ENCODE measurements around the gene PER1.

The PER1 gene

DNA sequence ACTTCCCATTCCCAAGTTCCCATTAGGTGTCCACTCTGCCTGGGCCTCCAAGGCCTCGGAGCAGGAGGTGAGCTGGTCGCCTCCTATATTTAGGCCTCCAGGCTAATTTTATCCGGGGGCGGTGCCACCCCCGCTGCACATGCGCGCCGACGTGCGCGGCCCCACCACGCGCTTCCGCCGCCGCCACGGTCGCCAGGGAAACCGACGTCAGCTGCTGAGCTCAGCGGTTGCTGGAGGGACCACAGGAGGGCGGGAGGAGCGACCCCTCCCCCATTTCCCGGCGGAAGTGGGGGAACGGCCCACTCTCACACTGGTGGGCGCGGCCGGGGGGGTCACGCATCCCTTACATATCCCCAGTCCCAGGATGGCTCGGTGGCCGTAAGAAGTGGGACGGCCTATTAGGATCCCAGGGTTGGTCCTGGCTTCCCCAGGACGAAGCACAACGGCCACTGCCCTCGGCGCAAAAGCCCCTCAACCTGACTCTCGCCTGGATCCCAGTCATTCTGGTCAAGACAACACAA is 1.0 kb downstream of the PER1 start:
- no peak for DNase-seq

DNA sequence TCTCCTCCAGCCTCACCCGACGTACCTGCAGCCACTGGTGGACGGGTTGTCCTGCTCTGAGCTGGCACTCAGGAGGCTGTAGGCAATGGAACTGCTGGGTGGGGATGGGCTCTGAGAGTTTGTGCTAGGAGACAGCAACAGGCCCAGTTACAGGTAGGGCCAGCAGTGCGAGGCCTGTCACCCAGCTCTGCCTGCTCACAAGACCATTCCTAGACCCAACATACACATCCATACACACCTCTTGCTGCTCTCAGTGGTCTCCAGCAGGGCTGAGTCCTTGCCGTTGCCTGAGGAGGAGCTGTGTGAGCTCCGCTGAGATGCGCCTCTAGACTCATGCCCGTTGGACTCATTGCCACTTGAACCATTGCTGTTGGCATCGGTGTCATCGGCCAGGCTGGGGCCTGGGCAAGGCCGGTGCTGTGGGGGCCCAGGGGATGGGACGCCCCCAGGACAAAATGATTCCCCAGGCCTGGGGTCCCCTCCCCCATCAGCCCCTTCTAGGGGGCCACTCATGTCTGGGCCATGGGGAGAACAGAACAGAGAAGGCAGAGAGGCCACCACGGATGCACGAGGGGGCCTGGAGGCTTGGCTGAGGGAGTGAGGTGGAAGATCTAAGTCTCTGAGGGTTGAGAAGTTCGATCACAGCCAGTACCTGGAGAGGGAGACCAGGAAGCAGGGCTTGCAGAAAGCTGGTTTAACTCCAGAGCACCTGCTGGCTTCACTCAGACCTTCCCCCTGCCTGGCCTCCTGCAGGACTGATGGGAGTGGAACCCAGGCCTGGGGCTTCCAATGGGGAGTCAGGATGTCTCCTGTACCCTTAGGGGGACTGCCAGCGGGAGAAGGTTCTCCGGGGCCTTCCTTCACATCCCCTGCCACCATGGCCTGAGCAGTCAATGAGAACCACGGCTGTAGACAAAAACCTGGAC is 1.7 kb downstream of the PER1 start:
- no peak for DNase-seq

DNA sequence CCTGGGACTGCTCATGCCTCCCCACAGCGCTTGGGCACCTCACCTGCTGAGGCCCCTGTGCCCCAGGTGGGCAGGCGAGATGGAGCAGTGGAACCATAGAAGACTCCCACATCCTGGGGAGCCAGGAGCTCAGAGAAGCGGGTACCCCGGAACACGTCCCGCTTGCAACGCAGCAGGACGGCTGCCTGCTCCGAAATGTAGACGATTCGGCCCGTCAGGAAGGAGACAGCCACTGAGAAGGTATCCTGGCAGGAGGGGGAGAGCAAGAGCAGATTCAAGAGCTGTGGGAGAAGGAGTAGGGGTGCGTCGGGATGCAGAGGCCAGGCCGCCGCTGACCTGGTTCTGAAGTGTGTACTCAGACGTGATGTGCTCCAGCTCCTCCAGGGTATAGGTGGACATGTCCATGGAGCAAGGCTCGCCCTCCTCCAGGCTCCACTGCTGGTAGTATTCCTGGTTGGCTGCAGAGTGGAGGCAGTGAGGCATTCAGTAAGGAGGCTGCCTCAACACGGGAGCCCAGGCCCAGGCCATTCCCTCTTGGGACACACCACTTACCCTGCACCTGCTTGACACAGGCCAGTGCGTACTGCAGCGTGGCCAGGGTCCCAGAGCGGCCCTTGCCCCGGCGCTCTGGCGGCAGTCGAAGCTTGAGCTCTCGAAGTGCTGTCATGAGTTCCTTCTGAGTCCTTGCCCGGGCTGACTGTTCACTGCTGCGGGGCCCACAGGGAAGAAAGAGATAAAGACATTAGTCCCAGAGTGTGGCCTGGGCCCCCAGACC is 2.6 kb downstream of the PER1 start:
- DNase-seq: no peak

DNA sequence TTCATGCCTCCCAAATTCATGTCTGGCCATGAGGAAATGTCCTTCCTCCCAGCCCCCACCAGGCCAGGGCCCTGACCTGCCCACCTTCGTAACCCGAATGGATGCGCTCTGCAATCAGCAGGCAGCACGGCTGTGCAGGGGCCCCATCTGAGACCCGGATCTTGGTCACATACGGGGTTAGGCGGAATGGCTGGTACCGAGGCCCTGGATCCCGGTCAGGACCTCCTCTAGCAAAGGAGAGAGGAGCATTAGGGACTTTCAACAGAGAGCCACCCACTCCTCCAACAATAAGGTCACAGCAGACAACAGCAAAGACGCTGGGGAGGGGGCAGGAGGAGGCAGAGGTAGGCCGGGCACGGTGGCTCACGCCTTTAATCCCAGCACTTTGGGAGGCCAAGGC is 3.6 kb downstream of the PER1 start:
- no peak for DNase-seq

DNA sequence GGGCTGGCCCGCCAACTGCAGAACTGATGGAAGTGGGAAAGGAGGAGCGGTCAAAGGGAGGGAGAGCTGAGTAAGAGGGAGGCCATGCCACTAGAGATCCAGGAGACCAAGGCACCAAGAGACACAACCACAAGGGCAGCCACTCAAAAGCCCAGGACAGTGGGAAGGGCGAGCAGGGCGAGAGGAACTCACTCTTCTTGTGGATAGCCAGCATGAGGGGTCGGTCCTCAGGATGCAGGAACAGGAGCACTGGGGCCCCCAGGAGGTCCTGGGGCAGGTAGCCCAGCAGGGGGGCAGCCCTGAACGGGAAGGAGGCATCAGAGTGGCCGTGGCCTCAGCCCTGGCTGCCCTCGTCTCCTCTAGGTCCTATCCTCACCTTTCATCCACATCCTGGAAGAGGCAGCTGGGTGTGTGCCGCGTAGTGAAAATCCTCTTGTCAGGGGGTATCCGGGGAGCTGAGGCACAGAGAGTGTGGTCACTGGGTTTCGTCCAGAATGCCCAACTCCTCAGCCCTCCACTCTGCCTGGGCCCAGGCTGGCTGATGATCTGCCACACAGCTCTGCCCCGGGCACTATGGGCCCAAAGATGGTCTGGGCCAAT is 4.3 kb downstream of the PER1 start:
- DNase-seq: no peak

DNA sequence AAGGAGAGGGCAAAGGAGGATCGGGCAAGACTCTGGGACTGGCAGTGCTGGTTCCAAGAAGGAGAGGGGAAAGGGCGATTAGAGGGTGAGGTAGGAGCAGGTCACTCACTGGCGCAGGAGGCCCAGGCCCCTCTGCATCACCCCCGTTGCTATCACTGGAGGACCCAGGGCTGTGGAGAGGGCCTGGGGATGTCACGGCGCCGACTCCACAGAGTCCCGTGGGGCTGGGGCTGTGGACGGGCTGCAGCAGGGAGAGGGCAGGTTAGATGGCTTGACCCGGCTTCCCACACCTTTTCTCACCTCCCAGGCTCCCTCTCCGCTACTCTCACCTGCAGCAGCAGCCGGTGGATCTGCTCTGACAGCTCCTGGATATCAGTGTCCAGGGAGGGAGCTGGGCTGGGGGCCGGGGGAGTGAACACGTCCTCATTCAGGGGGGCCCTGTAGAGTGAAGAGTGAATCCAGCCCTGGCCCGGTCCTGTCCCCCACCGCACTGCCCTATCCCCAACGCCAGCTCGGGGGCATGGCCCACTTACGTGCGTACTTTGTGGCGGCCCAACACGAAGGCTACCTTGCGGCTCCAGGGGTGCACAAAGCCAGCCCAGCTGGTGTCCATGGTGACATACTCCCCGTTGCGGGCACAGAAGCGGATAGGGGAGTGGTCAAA is 4.9 kb downstream of the PER1 start:
- DNase-seq: no peak

DNA sequence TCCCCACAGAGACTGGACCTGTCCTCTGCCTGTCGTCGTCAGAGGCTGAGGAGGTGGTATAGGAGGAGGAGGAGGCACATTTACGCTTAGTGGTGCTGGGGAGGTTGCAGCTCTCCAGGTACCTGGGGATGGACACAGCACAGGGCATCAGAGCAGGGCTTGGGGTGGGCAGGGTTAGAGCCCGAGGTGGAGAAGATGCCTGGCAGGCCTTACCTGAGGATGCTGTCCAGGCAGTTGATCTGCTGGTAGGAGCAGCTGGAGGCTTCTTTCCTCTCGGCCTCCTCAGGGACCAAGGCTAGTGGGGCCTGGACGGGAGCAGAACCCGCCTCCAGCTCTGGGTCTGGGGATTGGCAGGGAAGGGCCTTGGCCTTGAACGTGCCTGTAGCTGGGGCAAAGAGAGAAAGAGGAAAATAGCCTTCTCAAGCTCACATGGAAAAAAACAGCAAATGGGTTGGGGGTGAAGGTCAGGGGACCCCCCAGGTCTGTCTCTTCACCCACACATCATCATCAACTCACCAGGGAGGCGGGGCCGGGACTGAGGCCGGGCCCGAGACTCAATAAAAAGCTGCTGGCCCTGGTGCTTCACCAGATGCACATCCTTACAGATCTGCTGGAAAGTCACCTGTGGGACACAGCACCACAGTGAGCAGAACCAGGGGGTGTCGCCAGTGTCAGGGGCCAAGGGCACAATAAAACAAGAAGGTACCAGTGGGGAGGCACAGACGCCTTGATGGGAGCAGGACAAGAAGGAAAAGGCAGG is 5.6 kb downstream of the PER1 start:
- DNase-seq: no peak

DNA sequence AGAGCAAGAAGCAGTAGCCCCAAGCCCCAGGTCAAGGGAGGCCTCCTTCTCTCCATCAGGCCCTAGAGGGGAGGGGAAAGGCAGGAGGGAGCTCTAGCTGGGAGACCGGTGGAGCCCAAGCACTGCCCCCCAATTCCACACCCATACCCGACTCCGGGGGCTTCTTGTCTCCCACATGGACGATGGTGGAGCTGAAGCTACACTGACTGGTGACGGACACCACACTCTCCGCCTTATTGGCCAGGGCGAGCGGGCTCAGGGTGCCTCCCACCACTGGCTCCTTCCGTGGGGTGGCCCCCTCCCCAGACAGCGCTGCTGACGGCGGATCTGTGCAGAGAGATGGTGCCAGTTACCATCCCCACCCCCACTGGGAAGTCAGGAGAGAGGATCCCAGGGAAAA is 6.4 kb downstream of the PER1 start:
- DNase-seq: no peak

DNA sequence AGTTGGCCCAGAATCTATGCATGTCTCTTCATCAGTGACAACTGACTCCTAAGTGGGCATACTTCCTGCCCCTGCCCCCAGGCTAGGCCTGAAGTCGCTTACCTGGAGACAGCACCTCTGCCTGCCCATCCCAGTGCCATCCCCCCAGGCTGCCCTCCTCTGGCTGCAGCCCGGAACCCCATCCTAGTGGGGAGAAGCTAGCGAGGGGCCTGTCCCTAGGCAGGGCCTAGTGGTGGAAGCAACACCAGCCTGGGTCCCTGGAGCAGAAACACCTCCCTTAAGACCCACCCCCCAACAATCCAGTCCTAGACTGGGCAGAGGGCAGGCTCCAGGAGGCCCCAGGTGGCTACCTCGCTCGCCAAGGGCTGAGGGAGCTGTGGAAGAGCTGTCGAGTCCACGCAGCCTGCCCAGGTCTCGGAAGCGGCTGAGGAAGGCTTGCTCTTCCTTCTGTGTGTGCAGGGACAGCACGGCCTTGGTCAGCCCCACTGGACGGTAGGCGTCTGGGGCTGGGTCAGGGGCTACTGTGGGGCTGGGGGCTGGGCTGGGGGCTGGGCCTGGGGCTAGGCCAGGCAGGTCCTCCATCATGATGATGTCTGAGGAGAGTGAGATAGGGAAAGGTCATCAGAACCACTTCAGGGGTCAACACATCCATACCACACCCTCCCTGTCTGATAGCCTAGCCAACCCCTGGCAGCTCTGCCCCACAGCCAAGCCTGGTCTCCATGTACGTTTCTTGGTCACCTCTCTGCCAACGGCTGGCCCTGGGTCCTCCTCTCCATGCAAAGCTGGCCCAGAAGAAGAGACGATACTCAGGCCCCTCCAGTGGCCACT is 7.6 kb downstream of the PER1 start:
- DNase-seq: no peak

DNA sequence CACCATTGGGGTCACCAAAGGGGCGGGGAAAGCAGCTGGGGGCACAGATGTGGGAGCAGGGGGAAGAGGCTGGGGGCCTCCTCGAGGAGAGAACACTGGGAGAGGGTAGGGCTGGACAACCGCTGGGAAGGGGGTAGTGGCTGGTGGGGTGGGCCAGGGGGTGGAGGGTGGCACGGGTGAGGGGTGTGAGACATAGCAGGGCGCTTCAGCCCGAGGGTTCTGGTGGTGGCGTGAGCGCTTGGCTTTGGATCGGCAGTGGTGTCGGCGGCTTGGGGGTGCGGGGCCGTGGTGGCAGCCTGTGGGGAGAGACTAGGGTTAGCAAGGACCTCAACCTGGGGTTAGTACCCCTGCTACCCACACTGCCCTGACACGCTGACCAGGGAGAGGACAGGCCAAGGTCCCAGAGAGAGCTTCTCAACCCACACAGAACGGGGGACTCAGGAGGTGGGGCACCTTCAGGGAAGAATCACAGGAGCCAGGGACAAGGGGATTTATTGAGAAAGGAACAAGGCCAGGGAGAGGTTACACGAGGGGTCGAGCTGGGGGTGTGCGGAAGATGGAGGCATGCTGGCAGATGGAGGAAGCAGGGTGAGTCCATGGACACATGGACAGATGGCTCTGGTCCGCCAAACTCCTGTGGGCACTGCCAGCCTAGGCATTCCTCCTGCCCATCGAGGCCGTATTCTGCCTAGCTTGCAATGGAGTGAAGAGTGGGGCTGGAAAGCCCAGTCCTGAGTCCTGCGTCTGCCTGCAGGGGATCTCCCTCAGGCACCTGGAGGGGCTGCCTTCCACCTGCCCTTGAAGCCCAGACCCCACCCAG is 8.4 kb downstream of the PER1 start:
- DNase-seq: no peak

DNA sequence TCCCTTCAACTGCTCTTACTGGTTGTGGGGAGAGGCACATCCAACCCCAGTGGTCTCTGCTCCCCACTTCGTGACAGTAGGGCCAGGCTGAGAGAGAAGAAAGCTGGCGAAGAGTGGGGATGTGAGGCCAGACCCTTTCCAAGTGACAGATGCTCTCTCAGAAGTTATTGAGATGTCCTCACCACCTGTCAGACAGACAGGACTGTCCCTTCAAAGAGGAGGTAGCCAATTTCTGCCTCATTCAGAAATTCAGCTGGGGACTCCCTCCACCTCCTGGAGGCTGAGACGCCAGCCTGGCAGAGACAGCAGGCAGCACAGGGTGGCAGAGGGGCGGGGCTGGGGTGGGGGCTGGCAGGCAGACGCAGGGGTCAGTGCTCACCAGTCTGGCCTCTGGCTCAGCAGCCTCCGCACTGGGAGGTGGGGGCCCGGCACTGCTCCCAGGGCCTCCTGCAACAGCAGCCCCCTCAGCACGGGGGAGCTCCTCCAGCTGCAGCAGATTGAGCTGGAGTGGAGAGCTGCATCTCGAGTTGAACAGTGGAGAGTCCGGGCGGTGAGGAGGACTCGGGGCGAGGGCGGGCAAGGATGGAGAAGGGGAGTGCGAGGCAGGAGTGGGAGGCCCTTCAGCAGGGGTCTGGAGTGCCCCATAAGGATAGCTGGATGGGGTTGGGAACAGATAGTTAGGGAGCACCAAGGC is 9.2 kb downstream of the PER1 start:
- DNase-seq: no peak

DNA sequence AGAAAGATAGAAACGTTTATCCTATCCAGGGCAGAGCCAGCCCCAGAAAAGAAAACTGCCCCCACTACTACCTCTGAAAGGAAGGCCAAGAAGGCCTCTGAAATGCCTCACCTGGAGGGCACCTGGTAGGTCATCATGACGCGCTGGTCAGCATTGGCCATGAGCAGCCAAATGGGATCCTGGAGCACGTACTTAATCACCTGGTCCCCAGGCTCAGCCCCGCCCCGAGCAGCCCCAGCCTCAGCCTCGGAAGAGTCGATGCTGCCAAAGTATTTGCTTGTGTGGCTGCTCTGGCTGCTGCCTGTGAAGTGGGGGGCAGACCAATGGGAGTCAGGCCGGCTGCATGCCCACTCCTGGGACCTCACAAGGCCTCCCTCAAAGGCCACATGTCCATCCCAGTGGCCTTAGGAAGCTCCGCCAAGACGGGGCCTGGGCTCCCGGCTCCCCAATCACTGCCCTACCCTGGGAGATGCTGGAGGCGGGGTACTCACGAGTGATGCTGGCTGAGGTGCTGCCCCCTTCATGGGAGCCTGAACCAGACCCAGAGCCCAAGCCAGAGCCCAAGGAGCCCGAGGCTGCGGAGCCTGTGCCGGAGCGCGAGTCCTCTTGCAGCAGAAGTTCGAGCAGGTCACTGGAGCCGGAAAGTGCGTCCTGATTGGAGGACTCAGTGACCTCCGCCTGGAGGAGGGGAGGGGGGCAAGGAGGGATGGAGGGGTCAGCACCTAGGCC is 9.9 kb downstream of the PER1 start:
- no peak for DNase-seq

DNA sequence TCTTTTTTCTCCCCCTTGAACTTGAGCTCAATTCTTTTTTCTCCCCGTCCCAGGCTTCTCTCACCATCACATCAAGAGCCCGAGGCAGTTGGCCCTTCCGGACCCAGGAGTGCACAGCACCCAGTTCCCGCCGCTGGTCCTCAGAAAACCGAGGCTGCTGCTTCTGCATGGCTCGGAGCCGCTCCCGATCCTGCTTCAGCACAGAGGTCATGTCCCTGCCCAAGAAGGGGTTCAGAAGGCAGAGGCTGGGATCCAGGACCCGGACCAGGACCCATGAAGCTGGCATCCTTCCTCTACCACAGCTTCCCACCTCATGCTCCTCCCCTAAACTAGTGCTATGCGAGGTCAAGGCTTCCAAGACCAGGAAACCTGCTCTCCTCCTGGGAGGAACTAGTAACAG is 10.5 kb downstream of the PER1 start:
- DNase-seq: no peak

DNA sequence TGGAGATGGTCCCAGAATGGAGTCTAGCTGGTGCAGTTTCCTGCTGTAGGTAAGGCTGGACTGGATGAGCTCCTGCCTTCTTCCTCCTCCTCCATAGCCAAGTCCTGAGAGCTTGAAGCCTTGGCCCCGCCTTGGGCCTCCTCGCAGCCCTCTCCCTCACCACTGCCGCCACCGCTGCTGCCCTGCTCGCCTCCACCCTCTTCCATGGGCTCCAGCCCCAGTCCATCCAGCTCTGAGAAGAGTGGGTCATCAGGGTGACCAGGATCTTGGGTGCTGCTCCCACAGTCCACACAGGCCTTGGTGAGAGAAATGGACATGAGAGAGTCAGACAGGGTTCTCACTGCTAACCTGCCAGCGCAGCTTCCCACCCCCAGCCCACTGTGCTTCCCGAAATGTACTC is 11.2 kb downstream of the PER1 start:
- no peak for DNase-seq

DNA sequence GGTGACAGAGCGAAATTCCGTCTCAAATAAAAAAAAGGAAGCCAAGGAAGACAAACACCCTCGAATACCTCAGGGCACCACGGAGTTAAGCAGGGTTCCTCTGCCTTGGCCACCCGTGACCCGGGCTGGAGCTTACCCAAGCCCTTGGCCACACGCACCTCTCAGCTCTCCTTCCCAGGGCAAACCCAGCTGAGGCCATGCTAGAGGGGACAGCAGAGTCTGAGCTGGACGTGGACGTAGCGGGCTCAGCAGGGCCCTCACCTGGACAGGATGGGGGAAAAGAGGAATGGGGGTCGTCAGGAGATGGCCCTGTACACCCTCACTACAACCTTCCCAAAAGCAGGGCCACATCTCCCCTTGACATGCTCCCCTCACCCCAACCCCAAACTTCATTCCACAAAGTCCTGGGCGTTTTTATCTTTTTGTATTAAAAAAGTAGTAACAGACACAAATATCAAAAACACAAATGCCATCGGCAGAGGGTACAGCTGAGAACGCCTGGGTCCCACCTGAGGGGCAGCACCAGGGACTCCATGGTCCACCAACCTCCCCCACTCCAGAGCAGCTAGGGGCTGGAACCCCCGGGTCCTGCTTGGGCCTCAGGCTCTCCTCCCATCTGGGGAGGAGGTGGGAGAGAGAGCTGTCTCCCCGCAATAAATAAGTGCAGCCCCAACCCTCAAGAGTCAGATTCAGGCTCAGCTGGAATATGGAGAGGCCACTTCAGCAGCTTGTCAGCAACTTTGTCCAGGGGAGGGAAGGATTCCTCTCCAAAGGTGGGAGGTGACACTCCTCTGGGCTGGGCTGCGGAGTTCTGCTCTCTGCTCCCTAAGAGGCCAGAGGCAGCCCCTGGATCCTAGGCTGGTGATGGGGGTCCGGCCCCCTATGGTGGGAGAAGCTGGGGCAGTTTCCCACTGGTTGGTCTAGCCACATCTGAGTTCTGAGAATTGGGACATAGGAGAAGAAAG is 11.9 kb downstream of the PER1 start:
- no peak for DNase-seq

DNA sequence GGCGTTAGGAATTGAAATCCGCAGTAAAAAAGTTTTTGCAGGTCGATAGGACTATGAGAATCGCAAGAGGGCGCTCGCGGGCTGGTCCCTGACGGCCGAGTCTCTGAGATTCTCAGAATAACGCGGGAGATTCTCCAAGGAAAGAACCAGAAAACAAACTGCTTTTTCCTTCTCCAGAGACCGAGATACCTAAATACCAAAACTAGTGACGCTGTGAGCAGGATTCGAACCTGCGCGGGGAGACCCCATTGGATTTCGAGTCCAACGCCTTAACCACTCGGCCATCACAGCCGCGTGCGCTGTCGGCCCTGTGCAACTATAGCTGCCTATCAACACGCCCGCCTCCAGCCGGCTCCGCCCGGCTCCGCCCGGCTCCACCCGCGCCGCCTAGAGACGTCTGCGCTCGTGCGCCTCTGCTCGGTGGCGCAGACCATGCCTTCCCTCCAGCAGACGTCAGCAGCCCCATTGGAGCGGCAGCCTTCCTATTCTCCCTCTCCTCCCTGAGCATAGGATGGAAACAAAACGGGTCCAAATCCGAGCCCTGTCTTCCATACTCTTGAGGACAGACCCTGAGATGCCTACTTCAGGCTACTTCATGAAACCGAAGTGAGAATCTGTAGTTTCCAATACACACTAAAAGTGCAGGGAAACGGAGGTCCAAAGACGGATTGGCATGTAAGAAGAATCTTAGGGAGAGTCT is 13.4 kb downstream of the PER1 start:
- peak; percentile 93 for DNase-seq

DNA sequence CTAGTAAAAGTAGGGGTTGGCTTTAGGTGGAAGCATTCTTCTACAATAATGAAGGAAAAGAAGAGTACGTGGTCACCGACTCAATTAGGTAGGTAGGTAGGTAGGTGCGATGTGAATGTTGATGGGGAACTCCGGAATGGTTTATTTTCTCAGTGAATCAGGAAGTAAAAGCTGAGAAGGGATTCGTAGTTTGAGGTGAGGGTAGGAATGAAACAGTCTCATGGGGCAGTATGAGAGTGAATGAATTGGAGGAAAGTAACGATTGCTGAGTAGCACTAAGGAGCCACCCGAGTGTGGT is 13.9 kb downstream of the PER1 start:
- DNase-seq: no peak
